ENCODE measurements around the gene LHX8.

Gene LHX8

DNA sequence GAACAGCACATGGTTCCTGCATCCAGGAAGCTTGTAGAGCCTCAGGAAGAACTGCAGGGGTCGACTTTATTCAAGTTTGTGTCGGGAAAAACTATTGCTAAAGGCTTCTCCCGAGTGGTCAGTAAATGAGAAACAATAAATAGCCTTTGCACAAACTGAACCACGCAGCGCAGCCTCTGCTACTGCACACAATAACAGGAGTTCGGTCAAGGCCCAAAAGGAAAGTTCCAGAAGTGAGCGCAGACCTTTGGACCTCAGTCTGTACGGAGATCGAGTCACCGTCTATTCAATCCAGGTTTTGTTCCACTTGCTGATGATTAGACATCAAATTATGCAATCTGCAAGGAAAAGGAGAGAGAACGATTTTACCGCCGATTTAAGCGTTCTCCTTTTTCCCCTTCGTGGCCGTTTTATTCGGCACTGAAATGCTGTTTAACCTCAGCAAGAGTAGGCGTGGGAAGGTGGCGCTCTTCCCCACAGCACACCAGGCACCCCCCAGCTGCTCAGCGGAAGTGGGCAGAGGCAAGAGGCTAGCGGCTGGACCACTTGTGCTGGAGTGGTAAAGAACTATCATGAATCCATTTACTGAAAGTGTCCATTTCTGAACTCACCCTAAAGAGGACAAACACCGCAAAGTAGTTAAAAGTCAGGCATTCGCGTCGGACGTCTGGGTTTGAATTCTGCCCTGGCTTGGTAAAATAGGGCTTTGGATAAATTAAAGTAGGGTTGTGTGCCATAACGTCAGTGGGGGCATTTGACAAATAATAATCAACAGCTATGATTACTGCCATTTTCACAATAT lies 6.1 kb upstream of the LHX8 start:
- H3K9ac ChIP-seq, result no peak overlapping the region
- TF ChIP-seq, protein P1, sequence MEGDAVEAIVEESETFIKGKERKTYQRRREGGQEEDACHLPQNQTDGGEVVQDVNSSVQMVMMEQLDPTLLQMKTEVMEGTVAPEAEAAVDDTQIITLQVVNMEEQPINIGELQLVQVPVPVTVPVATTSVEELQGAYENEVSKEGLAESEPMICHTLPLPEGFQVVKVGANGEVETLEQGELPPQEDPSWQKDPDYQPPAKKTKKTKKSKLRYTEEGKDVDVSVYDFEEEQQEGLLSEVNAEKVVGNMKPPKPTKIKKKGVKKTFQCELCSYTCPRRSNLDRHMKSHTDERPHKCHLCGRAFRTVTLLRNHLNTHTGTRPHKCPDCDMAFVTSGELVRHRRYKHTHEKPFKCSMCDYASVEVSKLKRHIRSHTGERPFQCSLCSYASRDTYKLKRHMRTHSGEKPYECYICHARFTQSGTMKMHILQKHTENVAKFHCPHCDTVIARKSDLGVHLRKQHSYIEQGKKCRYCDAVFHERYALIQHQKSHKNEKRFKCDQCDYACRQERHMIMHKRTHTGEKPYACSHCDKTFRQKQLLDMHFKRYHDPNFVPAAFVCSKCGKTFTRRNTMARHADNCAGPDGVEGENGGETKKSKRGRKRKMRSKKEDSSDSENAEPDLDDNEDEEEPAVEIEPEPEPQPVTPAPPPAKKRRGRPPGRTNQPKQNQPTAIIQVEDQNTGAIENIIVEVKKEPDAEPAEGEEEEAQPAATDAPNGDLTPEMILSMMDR (conservative IDR thresholded peaks at IDR 0.05; ENCODE audit: low read depth, low read length), result no peak
- no peaks in the 10 kb centered on the region for H3K27me3 ChIP-seq (ENCODE audit: insufficient read depth, low read depth)
- no peaks in the 10 kb centered on the region for H3K36me3 ChIP-seq (ENCODE audit: insufficient read depth)
- no peaks in the 10 kb centered on the region for H4K20me1 ChIP-seq (ENCODE audit: insufficient read depth)
- H3K4me1 ChIP-seq (ENCODE audit: low read depth, poor library complexity, severe bottlenecking), result no peaks in the 10 kb centered on the region
- H3K79me2 ChIP-seq (ENCODE audit: insufficient read depth, low read depth), result no peaks in the 10 kb centered on the region
- no peak overlapping the region for H3K27ac ChIP-seq
- no peak overlapping the region for H3K4me3 ChIP-seq (IDR thresholded peaks at IDR 0.05; ENCODE audit: insufficient read depth, low read depth, low read length)
- no peak overlapping the region for H2AFZ ChIP-seq (ENCODE audit: low read depth)
- no peak overlapping the region for H3K4me2 ChIP-seq

DNA sequence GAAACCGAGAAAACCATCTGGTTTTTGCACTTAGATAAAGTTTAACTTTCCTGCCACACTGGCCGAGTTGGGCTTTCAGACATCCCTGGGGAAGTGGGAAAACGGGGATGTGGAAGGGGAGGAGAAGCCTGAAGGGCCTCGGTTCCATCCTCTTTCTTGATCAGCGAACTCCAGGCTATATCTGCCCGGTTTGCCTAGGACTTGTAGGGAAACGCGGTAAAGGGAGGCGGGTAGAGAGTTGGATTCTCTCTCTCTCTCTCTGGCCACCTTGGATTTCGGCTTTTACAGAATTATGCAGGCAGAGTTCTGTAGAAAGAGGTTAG lies 4.6 kb upstream of the LHX8 start:
- Histone ChIP-seq H2AFZ (ENCODE audit: low read depth) (no peak overlapping the region), H3K27me3 (ENCODE audit: insufficient read depth, low read depth) (no peaks in the 10 kb centered on the region), H4K20me1 (ENCODE audit: insufficient read depth) (no peaks in the 10 kb centered on the region), H3K9ac (no peak overlapping the region), H3K36me3 (ENCODE audit: insufficient read depth) (no peaks in the 10 kb centered on the region), H3K4me1 (ENCODE audit: low read depth, poor library complexity, severe bottlenecking) (no peaks in the 10 kb centered on the region), H3K4me3 (IDR thresholded peaks at IDR 0.05; ENCODE audit: insufficient read depth, low read depth, low read length) (no peak overlapping the region), H3K4me2 (no peak overlapping the region), H3K27ac (no peak overlapping the region), H3K79me2 (ENCODE audit: insufficient read depth, low read depth) (peaks cover 3% of the 10 kb centered on the region; the same call in 1 of the 2 replicates)
- TF ChIP-seq, protein P1 (conservative IDR thresholded peaks at IDR 0.05; ENCODE audit: low read depth, low read length), result no peak

DNA sequence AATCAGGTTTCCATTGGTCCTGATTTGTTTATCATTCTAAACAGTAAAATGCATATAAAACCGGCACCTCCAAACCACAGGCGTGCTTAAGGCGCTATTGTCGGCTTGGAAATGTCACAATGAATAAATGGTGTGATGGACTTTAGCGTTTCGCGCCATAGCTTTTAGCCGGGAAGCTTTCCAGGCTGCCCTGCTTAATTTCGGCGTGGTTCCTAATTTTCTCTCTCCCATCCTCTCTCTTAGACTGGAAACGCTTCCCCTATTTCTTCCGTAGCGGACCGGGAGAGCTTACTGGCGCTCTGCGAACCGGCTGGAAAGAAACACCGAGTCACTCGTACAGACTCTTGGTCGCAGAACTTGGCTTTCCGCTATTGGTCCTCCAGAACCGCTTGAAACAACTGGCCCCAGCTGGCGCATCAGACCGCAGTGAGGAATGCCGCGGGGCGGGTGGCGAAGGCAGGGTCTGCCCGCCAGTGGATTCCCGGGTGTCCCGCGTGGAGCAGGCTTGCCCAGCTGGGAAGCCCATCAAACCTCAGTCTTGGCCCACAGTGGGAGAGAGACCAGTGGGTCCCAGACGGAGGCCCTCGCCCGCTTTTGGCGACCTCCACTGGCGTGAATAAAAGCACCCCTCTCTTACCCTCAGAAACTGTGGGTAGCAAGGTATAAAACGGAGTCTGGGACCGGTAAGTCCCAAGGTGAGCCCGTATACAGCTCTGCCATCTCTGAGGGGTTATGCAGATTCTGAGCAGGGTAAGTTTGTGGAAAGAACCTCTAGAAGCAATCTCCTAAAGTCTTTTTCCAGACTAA lies 4.0 kb upstream of the LHX8 start:
- no peak overlapping the region for H3K4me2 ChIP-seq
- H4K20me1 ChIP-seq (ENCODE audit: insufficient read depth), result no peaks in the 10 kb centered on the region
- H3K27me3 ChIP-seq (ENCODE audit: insufficient read depth, low read depth), result no peaks in the 10 kb centered on the region

DNA sequence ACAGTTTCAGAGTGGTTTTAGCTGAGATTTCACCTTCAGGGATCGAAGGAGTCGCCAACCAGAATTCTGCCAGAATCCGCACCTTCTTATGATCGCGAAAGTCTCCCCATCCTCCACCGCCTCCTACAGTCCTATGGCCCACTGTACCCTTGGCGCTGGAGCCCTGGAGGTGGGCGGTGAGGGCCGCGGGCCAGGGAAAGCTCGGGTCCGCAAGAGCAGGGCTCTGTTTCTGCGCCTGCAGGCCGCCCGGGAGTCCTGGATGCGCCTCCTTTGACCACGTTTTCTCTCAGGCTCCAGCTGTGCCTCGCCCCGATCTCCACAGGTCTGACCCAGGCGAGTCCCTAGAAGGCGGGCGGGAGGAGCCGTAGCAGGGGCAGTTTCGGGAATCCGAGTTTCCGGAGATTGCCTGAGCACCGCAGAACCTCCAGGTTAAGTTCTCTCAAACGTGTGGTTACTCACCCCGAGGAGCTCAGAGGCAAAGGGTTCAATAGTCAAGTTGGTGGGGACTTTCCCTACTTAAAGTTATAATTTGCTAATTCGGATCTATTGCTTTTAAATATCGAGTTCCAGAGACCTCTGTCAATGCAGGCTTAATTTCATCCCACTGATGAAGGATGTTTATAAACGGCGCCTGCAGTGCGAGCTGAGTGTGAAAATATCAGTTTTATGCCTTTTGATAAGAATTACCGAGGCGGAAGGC lies 3.2 kb upstream of the LHX8 start:
- Histone ChIP-seq H3K4me3 (IDR thresholded peaks at IDR 0.05; ENCODE audit: insufficient read depth, low read depth, low read length) (no peak overlapping the region), H3K36me3 (ENCODE audit: insufficient read depth) (no peaks in the 10 kb centered on the region), H4K20me1 (ENCODE audit: insufficient read depth) (no peaks in the 10 kb centered on the region), H2AFZ (ENCODE audit: low read depth) (no peak overlapping the region), H3K9ac (no peak overlapping the region), H3K79me2 (ENCODE audit: insufficient read depth, low read depth) (peaks cover 16% of the 10 kb centered on the region; the same call in 1 of the 2 replicates), H3K4me2 (no peak overlapping the region), H3K27ac (no peak overlapping the region), H3K4me1 (ENCODE audit: low read depth, poor library complexity, severe bottlenecking) (no peaks in the 10 kb centered on the region), H3K27me3 (ENCODE audit: insufficient read depth, low read depth) (no peaks in the 10 kb centered on the region)
- TF ChIP-seq, protein P1 (conservative IDR thresholded peaks at IDR 0.05; ENCODE audit: low read depth, low read length), result no peak

More for the DNA sequence above, 4.0 kb upstream of the LHX8 start:
- Histone ChIP-seq H3K4me1 (ENCODE audit: low read depth, poor library complexity, severe bottlenecking) (no peaks in the 10 kb centered on the region), H3K79me2 (ENCODE audit: insufficient read depth, low read depth) (peaks cover 8% of the 10 kb centered on the region; the same call in 1 of the 2 replicates), H3K36me3 (ENCODE audit: insufficient read depth) (no peaks in the 10 kb centered on the region), H3K4me3 (IDR thresholded peaks at IDR 0.05; ENCODE audit: insufficient read depth, low read depth, low read length) (no peak overlapping the region), H3K27ac (no peak overlapping the region), H3K9ac (no peak overlapping the region), H2AFZ (ENCODE audit: low read depth) (no peak overlapping the region)
- TF ChIP-seq, protein P1 (conservative IDR thresholded peaks at IDR 0.05; ENCODE audit: low read depth, low read length), result no peak

Data from KMS-11 (cell line).